GM19467 (cell line): ENCODE measurements around the gene ISL2.
"Not testable (repeated sequence)": the region's sequence is repeated elsewhere in the genome, so short reads cannot be mapped to it uniquely, and the experiment has no call there.

Experiments used
- ATAC-seq: cut with Tn5 transposase; IDR thresholded peaks from one replicate; pipeline ENCODE4 v1.9.1; 2021; ENCODE audit warnings: mild to moderate bottlenecking, moderate library complexity; ENCODE audit not compliant: unreplicated experiment

Gene ISL2

DNA sequence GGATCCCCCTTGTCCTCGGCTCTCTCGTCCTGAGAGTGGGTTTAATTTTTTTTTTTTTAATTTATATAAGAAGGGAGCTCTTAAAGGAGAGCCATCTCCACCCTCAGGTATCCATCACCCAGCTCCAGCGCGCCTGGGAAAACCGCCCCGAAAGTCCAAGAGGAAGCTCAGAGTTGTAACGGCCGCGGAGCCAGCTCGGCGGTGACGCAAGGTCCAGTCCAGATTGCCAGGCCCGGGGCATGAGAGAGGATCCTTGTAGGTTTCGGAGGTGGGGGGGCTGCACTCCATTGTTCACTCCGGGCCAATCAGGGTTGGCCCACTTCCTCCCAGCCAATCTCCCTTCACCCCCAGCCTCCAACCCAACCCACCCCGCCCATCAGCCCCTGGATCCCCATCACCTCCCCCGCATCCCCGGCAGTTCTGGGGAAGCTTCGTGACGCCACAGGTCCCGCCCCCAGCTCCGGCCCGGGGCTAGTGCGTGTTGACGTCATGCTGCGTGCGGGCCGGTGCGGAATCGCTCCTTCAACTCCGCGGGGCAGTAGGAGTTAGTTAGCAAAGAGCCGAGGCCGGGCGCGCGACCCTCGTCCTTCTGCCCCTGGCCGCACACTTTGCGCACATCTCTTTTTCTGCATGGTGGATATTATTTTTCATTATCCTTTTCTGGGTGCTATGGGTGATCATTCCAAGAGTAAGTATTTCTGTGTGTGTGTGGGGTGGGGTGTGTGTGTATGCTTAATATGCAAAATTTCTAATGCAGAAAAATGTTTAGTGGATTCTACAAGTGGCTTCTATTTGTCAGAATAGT, at the start of gene ISL2:
Gene ISL2 (plus strand): TSS at position 520 of the 805 bp plus-strand sequence. CDS start 111 bp downstream, at position 631.
- peak; percentile 50 for ATAC-seq

DNA sequence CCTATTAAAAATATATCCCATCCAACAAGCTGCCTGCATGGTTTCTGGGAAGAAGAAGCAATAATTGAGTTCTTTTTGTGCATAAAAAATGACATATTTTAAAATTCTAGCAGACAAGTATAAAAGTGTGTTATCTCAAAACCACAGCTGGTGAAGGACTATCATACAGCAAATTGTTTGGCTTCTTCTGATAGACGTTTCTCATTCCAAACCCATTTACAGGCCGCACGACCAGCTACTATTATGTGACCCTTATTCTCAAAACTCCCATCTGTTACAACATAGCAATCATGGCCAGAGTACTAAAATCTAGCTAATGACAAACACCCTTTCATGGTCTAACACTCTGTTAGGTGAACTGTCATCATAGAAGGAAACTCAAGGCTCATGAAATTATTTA, 47.0 kb upstream of the ISL2 start:
- ATAC-seq: no peak

GRCh38 chr15:76293361-76293760, 43.2 kb upstream of the ISL2 start:
- ATAC-seq: no peak

DNA sequence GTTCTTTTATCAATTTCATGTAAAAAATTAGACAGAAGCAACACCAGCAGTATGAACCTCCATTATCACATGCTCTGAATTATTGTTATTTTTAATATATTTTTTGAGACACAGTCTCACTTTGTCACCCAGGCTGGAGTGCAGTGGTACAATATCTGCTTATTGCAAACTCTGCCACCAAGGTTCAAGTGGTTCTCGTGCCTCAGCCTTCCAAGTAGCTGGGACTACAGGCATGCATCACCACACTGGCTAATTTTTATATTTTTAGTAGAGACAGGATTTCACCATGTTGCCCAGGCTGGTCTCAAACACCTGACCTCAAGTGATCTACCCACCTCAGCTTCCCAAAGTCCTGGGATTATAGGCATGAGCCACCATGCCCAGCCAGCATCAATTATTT, 42.1 kb upstream of the ISL2 start:
- ATAC-seq: not testable (repeated sequence)

DNA sequence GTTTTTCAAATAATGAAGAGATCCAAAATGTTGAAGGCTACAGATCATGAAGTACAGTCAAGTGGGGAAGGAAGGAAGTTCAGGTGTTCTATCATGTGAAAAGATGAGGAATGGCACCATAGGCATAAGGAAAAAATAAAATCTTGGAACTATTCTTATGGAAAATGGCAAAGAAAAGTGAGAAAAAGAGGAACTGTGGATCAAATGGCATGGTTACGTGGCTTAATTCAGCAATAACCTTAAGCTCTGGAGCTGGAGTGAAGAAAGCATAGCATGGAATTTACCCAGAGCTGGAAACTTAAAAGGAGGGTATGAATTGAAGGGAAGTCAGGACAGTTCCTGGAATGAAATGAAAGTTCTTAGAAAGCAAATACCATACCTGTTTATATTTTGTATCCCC, 39.7 kb upstream of the ISL2 start:
- ATAC-seq: no peak

- not testable (repeated sequence) for ATAC-seq
Observed at GRCh38 chr15:76297951-76298350, 38.6 kb upstream of the ISL2 start.

DNA sequence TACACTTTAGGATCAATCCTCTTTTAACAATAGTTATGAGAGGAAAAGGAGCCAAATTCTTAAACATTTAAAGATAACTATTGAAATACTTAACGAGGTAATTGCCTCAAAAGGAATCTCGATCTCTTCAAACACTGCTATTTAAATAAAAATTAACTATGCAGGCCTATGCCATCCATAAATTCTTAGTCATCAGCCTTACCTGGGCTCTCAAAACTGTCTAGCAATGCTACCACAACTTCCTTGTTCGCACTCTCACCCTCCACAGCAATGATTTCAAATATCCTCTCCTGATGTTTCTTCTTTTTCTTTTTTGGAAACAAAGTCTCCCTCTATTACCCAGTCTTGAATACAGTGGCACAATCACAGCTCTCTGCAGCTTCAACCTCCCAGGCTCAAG, 37.6 kb upstream of the ISL2 start:
- no peak for ATAC-seq

- ATAC-seq: no peak
Observed at GRCh38 chr15:76299786-76300185, 36.8 kb upstream of the ISL2 start.

GRCh38 chr15:76303909-76304308, 32.7 kb upstream of the ISL2 start:
- no peak for ATAC-seq

GRCh38 chr15:76309601-76310330, 26.8 kb upstream of the ISL2 start:
- ATAC-seq: no peak

DNA sequence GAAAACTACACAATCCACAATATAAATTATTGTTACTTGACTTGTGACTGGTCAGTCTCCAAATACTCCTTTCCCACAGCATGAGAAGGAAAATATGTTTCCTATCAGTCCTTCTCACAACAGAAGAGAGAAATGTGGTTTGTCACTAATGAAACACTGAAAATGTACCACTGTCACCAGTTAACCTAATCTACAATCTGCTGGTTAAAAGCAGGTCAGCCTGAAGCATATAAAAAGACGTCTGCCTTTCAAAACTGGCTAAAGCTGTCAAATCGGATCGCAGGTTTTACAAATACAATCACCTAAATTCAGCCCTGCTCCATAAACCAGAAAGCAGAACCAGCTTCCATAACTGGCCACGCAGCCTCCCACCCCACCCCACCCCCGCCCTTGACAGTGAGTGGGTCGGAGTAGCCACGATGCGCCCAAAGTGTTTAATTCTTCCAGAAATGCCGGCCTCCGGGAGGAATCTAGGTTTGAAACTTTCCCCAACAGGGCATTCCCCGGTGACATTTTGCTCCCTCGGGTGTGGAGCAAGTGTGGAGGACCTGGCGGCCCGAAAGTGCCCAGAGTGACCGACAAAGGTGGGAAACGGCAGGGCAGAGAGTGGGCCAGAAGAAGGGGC, 26.0 kb upstream of the ISL2 start:
- ATAC-seq: peak; percentile 9

DNA sequence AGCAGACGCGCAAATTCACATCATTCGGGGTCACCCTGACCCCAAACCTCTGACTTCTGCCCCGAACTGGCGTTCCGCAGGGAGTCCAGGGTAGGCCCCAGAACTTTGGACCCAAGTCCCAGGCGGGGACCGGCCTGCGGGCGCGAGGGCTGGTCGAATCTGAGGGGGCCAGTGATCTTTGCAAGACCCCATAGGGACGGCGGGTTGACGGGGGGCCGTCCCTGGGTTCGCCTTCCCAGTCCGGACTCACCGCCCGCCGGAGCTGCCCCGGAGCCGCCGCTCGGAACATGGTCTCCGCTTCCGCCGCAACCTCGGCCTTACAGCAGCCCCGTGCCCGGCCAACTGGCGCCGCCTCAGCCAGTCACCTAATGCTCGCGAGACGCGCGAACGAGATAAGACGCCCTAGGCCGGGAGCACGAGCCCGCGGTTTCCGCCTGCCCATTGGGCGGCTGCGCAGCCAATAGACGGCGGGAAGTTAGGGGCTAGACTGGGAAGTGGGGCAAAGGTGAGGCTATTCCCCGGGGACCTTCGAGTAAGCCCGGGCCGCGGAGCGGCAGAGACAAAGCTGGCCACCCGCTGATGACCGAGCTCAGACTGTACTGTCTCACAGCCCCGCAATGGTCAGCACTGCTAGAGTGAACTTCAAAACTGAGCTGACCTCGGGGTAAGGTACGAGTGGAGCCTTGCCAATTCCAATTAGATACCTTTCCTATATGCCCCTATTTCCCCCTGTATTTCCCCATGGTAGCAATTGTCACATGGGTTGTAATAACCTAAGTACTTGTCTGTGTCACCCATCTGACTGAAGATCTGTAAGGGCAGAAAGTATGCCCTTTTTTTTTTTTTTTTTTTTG, 25.2 kb upstream of the ISL2 start, which contains the start of gene ETFA:
Gene ETFA (minus strand): TSS at position 370 of the 854 bp plus-strand sequence. CDS start 81 bp downstream, at position 289.
- peak; percentile 95 for ATAC-seq

DNA sequence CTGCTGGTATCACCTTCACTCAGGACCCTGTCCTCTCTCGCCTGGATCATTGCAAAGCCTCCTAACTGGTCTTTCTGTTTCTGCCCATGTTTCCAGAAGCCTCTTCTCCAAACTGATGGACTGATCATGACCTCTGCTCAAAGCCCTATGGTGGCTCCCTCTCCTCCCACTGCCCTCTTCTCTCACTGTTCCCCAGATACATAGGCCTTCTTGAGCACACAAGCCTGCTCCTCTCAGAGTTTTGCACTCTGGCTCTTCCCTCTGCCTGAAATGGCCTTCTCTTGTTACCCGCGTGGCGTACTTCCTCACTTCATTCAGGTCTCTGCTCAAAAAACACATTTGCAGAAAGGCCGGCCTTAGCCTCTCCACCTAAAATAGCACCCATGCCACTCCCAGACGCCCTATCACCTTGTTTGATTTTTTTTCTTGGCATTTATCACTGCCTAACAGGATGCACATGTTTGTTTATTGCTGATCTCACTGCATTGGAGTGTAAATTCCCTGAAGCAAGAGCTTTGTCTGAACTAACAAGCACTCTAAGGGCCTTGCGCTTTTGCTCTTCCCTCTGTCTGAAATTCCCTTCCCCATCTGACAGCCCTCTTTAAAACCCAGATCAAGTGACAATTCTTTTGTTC, 23.9 kb upstream of the ISL2 start:
- ATAC-seq: no peak

DNA sequence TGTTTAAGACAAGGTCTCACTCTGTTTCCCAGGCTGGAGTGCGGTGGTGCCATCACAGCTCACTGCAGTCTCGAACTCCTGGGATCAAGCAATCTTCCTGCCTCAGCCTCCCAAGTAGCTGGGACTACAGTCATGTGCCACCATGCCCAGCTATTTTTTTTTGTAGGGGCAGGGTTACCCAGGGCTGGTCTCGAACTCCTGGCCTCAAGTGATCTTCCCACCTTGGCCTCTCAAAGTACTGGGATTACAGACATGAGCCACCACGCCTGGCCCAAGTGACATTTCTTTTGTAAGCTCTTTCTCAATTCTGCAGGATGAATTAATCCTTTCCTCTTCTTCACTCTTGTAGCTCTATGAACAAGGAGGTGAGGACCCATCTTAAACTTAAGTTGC, 23.4 kb upstream of the ISL2 start:
- not testable (repeated sequence) for ATAC-seq

DNA sequence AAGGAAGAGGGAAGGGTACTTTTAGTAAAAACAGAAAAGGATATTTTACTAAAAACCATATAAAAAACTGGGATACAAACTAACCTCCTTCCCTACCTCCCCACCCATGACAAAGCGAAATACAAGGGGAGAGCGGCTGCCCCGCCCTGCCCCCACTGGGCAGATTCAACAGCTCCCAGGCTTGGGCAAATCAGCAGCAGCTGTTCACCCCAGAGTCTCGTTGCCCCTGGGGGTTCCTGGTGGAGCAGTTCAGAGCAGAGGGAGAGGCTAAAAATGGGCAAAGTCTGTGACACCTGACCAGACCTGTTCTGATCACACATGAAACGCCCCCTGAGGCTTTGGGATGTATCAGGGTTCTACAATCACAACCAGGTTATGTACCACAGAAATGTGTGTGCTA, 22.8 kb upstream of the ISL2 start:
- ATAC-seq: no peak

DNA sequence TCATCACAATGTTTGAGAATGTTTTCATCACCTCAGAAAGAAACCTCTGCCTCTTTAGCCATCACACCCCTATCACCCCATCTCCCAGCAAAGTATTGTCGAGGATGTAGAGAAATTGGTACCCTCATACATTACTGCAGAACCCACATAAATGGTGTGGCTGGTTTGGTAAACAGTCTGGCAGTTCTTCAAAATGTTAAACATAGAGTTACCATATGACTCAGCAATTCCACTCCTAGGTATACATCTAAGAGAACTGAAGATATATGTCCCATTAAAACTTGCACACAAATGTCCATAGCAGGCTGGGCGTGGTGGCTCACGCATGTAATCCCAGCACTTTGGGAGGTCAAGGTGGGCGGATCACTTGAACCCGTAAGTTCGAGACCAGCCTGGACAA, 16.6 kb upstream of the ISL2 start:
- no peak for ATAC-seq

DNA sequence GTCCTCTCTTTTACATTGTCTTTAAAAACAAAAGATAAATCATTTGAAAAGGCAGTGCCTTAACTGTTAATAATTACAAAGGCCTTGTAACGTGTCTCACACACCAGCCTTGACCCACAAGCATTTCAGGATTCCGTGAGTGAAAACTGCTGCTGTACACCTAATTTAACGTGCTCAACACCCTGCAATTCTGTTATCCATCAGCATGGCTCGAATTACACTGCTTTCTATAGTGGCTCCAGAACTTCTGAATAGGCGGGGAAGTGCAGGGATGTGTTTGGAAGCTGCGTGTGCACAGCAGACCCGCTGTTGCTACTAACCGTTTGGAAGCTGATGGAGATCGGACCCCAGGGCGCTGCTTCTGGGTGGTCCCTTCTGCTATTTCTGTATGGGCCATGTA, 15.4 kb upstream of the ISL2 start:
- no peak for ATAC-seq

DNA sequence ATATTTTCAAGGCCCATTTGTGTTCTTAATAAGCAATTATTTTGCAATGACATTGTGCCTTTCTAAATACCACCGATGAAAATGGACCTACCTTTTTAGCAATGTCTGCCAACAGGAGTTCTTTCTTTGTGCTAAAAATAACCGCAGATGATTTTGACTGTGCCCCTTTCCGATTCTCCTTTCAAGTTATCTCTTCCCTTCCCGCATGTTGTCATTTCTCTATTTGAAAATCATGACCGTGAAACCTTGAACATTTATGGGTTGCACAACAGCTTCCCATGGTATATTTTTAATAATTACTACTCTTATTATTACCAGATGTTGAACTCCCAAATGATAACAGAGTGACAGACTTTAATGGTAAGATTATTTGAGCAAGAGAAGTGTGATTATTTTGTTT, 15.0 kb upstream of the ISL2 start:
- ATAC-seq: no peak

GRCh38 chr15:76324066-76324465, 12.5 kb upstream of the ISL2 start:
- no peak for ATAC-seq

DNA sequence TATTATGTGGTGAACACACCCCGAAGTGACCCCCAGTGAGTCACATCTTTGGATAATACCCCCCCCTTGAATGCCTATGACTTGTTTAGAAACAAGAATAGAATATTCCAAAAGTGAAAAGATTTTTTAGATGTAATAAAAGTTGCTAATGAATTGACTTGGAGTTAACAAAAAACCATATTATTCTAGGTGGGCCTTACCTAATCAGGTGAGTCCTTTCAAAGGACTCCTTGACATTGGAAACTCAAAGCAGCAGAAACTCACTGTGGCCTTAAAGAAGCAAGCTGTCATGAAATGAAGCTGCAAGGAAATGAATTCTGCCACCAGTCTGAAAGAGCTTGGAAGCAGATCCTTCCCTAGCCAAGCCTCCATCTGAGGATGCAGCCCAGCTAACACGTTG, 10.9 kb upstream of the ISL2 start:
- ATAC-seq: no peak
